ENCODE data around the gene PAFAH2. TPM values are rescaled to one million over a fixed set of nuclear protein-coding genes. Genes with fewer than 3 reads are reported as not detected.

The PAFAH2 gene
- total and polyA plus RNA-seq, 2 of the 8 experiments (the other 6 are each of a cell fraction or from before 2014, with no cell fraction given), result 7.7 to 9.3 TPM

GRCh38 chr1:25979210-25979609, 18.7 kb downstream of the PAFAH2 start (continued):
- no peak for TF ChIP-seq CHD7 (IDR thresholded peaks at IDR 0.05; ENCODE audit: insufficient replicate concordance, low read length)
- no peak for TF ChIP-seq SRF (IDR thresholded peaks at IDR 0.05; ENCODE audit: low read depth, low read length)
- no peak for TF ChIP-seq RXRA (IDR thresholded peaks at IDR 0.05; ENCODE audit: insufficient read depth, low read depth, low read length)
- no peak for TF ChIP-seq SIN3A (conservative IDR thresholded peaks at IDR 0.05 in 1 of 2, IDR thresholded peaks at IDR 0.05 in 1 of 2; ENCODE audit: low read depth in 1 of 2, low read length in 2 of 2)
- no peak for TF ChIP-seq KDM5A (IDR thresholded peaks at IDR 0.05; ENCODE audit: low read length)
- TF ChIP-seq POU5F1 (IDR thresholded peaks at IDR 0.05; ENCODE audit: low read depth, low read length), result no peak
- no peak for TF ChIP-seq TAF7 (optimal IDR thresholded peaks at IDR 0.05; ENCODE audit: borderline replicate concordance, low read depth, low read length)

Measured in H1 (cell line).